HAP-1 (cell line): Measurements from ENCODE around the gene RALA.
"Not testable (repeated sequence)": the region's sequence is repeated elsewhere in the genome, so short reads cannot be mapped to it uniquely, and the experiment has no call there.

ENCODE experiments used
- DNase-seq, 2 experiments: peaks; one replicate each; pipeline ENCODE4 v3.0.0-alpha.2; 2016 to 2020; ENCODE audit warnings: low spot score in 2 of 2
- H3K27me3 ChIP-seq: fragments of 250-450 bp; sonication (Bioruptor Pico); 2 replicates; pipeline ENCODE4 v1.5.1; 2020; ENCODE audit warnings: low read depth, mild to moderate bottlenecking, moderate library complexity
- H3K36me3 ChIP-seq: fragments of 250-450 bp; sonication (Bioruptor Pico); replicated peaks from 2 replicates; pipeline ENCODE4 v1.5.1; 2020; ENCODE audit warnings: mild to moderate bottlenecking
- H3K4me1 ChIP-seq: fragments of 250-450 bp; sonication (Bioruptor Pico); 2 replicates; pipeline ENCODE4 v1.5.1; 2020; ENCODE audit warnings: mild to moderate bottlenecking
- H3K4me3 ChIP-seq: fragments of 250-450 bp; sonication (Bioruptor Pico); 2 replicates; pipeline ENCODE4 v1.5.1; 2020; ENCODE audit warnings: mild to moderate bottlenecking, moderate library complexity
- H3K9me3 ChIP-seq: fragments of 250-450 bp; sonication (Bioruptor Pico); 2 replicates; pipeline ENCODE4 v1.5.1; 2020; ENCODE audit warnings: mild to moderate bottlenecking, moderate library complexity
- in situ Hi-C: fragments of 300-500 bp; cut with MboI; formaldehyde crosslinking; loops from 3 replicates; pipeline ENCODE4 v1.14.3; 2020; ENCODE audit warnings: low sequenced_read_pairs, inconsistent platforms, mixed read lengths

The RALA gene

DNA sequence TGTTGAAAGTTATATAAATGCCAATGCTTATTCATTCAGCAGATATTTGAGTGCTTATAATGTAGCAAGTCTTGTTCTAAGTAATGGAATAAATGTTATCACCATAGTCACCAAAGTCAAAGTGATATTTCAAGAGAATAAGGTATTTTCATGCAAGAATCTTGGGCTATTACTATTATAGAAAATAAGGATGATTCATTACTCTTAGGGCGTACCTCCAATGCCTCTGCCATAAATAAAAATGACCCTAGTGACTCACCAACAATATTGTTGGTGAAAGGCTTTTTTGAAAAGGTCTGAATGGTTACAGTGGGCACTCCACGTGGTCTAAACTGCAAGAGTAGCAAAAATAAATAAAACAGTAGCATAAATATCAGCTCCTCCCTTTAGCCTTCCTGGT lies 68.4 kb downstream of the RALA start:
- Histone ChIP-seq H3K4me1 (0 out of 2 replicates have a peak, but pooled peaks cover 3% of the 10 kb centered on the region), H3K4me3 (no peak overlapping the region)
- in situ Hi-C loops: no loop called here

DNA sequence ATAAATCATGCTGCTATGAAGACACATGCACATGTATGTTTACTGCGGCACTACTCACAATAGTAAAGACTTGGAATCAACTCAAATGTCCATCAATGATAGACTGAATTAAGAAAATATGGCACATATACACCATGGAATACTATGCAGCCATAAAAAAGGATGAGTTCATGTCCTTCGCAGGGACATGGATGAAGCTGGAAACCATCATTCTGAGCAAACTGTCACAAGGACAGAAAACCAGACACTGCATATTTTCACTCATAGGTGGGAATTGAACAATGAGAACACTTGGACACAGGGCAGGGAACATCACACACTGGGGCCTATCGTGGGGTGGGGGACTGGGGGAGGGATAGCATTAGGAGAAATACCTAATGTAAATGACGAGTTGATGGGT lies 69.7 kb downstream of the RALA start:
- H3K27me3 ChIP-seq, DNase-seq, H3K9me3 ChIP-seq, H3K4me3 ChIP-seq, H3K4me1 ChIP-seq, in situ Hi-C loops: not testable (repeated sequence)
- H3K36me3 ChIP-seq: peaks cover 28% of the 10 kb centered on the region

More for the DNA sequence above, 68.4 kb downstream of the RALA start:
- H3K9me3 ChIP-seq: no peaks in the 10 kb centered on the region
- H3K36me3 ChIP-seq: peaks cover 23% of the 10 kb centered on the region
- H3K27me3 ChIP-seq: no peaks in the 10 kb centered on the region
- no peak for DNase-seq

DNA sequence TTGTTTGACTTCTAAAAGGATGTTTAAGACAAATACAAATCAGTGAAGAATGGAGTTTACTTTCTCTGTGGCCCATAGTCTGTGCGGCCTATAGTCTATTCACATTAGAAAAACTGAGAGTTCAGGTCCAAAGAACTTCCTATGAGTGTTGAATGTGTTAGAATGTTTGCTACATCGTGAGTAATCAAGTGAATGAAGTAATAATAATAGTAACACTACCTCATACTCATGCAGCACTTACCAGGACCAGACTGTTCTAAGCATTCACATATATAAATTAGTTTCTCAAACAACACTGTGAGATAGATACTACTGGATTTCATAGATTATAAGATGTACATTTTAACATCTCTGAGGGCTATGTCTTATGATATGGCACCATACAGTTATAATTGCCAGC lies 70.4 kb downstream of the RALA start:
- H3K27me3 ChIP-seq: no peaks in the 10 kb centered on the region
- 0 out of 2 replicates have a peak, but pooled peaks cover 3% of the 10 kb centered on the region for H3K4me1 ChIP-seq
- H3K9me3 ChIP-seq: no peaks in the 10 kb centered on the region
- in situ Hi-C loops: no loop called here
- no peak for DNase-seq
- no peak overlapping the region for H3K4me3 ChIP-seq
- H3K36me3 ChIP-seq: peaks cover 28% of the 10 kb centered on the region

DNA sequence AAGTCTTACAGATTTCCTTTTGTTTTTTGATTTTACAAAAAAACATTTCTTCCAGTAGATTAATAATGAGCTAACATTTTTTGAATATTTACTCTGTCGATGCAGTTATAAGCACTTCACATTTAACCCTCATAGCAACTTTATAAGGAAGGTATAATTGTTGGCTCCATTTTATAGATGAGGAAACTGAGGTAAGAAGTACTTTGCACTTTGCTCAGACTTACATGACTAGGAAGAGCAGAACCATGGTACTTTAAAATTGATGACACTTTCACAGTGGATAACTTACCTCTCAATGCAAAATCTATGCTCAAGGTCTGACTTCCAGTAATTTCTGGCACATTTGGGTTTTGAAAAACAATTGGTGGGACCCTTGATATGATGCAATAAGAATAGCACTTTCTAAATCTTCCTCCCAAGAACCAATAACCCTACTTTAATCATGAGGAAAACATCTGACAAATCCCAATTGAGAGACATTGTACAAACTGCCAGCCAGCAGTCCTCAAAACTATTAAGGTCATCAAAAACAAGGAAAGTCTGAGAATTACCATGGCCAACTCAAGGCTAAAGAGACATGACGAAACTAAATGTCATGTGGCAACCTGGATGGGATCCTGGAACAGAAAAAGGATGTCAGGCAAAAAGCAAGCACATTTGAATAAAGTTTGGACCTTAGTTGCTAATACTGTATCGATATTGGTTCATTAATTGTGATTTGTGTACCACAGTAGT lies 72.6 kb downstream of the RALA start:
- Histone ChIP-seq H3K4me3 (no peak overlapping the region), H3K9me3 (no peaks in the 10 kb centered on the region), H3K36me3 (peaks cover 24% of the 10 kb centered on the region), H3K4me1 (0 out of 2 replicates have a peak, but pooled peaks cover 3% of the 10 kb centered on the region), H3K27me3 (no peaks in the 10 kb centered on the region)
- DNase-seq: no peak
- in situ Hi-C loops: no loop called here

DNA sequence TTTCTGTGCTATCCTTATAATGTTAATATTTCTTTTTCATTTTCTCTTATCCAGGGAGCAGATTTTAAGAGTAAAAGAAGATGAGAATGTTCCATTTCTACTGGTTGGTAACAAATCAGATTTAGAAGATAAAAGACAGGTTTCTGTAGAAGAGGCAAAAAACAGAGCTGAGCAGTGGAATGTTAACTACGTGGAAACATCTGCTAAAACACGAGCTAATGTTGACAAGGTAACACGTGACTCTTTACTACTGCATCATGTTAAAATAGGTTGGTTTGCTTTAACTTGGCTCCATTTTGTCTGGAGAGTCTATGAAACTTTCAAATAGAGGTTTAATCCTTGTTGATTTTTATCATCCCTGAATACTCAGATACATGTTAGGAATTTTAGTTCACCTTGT lies 73.3 kb downstream of the RALA start:
- no peak for DNase-seq
- Histone ChIP-seq H3K27me3 (no peaks in the 10 kb centered on the region), H3K36me3 (peaks cover 22% of the 10 kb centered on the region), H3K4me3 (no peak overlapping the region), H3K9me3 (no peaks in the 10 kb centered on the region), H3K4me1 (0 out of 2 replicates have a peak, but pooled peaks cover 1% of the 10 kb centered on the region)
- in situ Hi-C loops: no loop called here

DNA sequence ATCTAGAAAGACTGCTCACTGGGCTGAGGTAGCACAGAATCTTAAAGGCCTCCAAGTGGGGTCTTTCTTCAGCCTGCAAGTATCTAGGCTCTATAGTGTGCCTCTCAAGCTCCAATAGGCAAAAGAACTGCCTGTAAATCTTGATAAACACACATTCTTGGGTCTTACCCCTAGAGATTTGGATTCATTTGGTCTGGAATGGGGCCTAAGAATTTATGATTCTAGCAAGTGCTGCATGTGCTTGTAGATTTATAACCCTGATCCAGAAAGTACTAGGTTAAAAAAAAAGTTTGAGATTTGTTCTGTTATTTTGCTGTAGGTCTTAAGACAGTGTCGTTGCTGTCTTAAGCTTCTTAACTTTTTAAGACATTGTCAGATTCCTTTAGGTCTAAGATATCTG lies 74.1 kb downstream of the RALA start:
- DNase-seq: no peak
- Histone ChIP-seq H3K9me3 (no peaks in the 10 kb centered on the region), H3K4me3 (no peak overlapping the region), H3K4me1 (peaks cover 8% of the 10 kb centered on the region), H3K27me3 (no peaks in the 10 kb centered on the region), H3K36me3 (peaks cover 16% of the 10 kb centered on the region)
- in situ Hi-C loops: no loop called here

DNA sequence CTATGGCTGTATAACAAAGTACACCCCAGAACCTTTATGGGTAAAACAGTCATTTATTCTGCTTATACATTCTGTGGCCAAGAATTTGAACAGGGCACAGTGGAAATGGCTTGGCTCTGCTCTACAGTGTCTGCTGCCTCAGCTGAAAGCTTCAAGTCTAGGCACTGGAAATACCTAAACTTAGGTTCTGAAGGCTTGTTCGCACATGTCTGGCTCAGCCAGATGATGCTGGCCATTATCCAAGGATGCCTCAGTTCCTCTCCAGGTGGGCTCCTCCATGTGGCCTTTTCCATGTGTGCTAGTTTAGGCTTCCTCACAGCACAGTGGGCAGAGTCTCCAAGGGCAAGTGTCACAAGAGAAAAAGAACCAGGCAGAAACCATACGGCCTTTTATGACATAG lies 76.8 kb downstream of the RALA start:
- in situ Hi-C loops: no loop called here
- peaks cover 18% of the 10 kb centered on the region for H3K4me1 ChIP-seq
- no peak overlapping the region for H3K4me3 ChIP-seq
- no peaks in the 10 kb centered on the region for H3K27me3 ChIP-seq
- DNase-seq: no peak
- H3K9me3 ChIP-seq: no peaks in the 10 kb centered on the region
- H3K36me3 ChIP-seq: peaks cover 12% of the 10 kb centered on the region

DNA sequence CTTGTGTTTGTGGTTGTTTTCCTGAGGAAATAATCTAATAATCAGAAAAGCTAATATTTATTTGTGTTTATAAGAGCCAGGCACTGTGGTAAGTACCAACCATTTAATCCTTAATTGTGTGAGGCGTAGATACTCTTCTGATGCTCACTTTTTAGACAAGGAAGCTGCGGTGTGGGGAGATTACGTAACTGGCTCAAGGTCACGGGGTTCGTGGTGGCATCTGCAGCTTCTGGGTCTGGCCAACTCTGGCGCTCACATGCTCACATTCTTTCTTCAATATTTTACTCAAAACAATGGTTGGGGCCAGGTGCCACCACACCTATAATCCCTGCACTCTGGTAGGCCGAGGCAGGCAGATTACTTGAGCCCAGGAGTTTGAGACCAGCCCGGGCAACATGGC lies 77.6 kb downstream of the RALA start:
- Histone ChIP-seq H3K4me3 (no peak overlapping the region), H3K36me3 (peaks cover 10% of the 10 kb centered on the region), H3K4me1 (peaks cover 18% of the 10 kb centered on the region), H3K9me3 (no peaks in the 10 kb centered on the region), H3K27me3 (no peaks in the 10 kb centered on the region)
- in situ Hi-C loops: no loop called here
- no peak for DNase-seq

DNA sequence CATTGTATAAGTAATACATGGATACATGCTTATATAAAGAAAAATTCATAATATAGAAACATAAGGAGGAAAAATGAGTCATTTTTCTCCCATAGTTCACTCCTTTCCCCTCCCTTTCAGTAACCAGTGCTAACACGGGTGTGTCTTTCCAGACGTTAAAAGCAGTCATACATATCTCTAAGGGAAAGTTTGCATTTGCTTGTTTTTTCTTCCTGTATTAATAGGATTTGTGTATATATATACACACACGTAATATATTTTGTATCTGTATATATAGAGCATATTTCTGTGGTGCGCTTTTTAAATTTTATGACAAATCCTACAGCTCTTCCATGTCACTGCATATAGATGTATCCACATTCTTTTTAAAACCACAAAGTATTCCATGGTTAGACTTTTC lies 78.8 kb downstream of the RALA start:
- H3K36me3 ChIP-seq: peaks cover 11% of the 10 kb centered on the region
- H3K4me3 ChIP-seq: no peak overlapping the region
- in situ Hi-C loops: no loop called here
- no peak for DNase-seq
- H3K27me3 ChIP-seq: no peaks in the 10 kb centered on the region
- peaks cover 18% of the 10 kb centered on the region for H3K4me1 ChIP-seq
- no peaks in the 10 kb centered on the region for H3K9me3 ChIP-seq

DNA sequence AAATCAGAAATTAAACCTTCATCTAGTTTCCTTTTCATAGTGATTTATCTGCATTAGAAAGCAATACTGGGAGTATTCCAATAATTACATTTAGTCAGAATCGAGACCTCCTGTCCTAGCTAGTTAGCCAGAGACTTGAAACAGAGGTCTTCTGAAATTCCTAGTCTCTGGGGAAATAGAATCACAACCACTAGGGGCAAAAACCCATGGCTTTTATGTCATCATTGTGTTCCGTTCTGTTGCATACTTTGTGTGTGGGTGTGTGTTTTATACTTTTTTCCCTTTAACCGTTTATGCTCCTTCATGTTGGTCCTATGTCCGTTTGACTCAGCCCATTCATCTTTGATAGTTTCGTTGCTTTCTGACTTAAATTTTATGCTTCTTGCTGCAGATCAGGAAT lies 79.8 kb downstream of the RALA start:
- in situ Hi-C loops: no loop called here

DNA sequence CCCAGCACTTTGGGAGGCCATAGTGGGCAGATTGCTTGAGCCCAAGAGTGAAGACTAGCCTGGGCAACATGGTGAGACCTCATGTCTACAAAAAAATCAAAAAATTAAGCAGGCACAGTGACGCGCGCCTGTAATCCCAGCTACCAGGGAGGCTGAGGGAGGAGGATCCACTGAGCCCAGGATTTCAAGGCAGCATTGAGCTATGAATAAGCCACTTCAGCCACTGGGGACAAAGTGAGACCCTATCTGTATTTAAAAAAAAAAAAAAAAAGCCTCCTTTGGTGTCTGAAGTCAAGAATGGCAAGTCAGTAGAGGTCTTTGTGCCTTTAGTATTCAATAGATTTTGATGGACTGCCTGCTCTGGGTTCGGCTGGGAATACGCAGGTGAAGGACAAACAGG lies 85.7 kb downstream of the RALA start:
- no peak overlapping the region for H3K4me3 ChIP-seq
- H3K9me3 ChIP-seq: 0 out of 2 replicates have a peak, but pooled peaks cover 5% of the 10 kb centered on the region
- no peak for DNase-seq
- no peaks in the 10 kb centered on the region for H3K4me1 ChIP-seq
- in situ Hi-C loops: no loop called here
- H3K27me3 ChIP-seq: no peaks in the 10 kb centered on the region
- 0 out of 2 replicates have a peak, but pooled peaks cover 3% of the 10 kb centered on the region for H3K36me3 ChIP-seq

More for the DNA sequence above, 79.8 kb downstream of the RALA start:
- DNase-seq: peak in 1 of 2 experiments; percentile 32
- Histone ChIP-seq H3K4me1 (peaks cover 18% of the 10 kb centered on the region), H3K36me3 (peaks cover 6% of the 10 kb centered on the region; the same call in 1 of the 2 replicates), H3K9me3 (no peaks in the 10 kb centered on the region), H3K4me3 (no peak overlapping the region), H3K27me3 (no peaks in the 10 kb centered on the region)

DNA sequence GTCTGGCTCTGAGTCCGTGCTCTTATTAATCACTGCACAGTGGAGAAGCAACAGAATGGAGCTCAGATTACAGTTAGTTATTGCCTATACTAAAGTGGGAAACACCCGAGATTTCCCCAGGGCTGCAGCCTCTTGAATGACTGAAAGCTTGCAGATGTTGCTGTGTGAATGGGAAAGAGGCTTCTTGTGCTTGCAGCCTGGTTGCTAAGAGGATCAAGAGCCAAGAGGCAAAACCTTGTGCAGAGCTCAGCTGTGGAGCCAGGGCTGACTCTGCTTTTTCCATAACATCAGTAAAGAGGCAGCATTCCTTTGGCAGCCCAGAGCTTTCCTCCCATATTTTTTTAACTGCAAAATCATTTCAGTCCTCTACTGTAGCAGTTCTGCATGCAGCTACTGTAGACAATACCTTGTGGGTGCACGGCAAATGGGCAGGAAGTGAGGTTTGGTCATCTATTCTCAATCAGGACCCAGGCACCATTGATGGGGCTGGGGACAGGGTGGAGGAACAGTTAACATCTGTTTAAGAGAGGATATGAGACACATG lies 86.5 kb downstream of the RALA start:
- no peaks in the 10 kb centered on the region for H3K27me3 ChIP-seq
- 0 out of 2 replicates have a peak, but pooled peaks cover 3% of the 10 kb centered on the region for H3K36me3 ChIP-seq
- peaks cover 11% of the 10 kb centered on the region; the same call in 1 of the 2 replicates for H3K9me3 ChIP-seq
- H3K4me3 ChIP-seq: no peak overlapping the region
- in situ Hi-C loops: no loop called here
- H3K4me1 ChIP-seq: no peaks in the 10 kb centered on the region
- peak in 1 of 2 experiments; percentile 23 for DNase-seq

DNA sequence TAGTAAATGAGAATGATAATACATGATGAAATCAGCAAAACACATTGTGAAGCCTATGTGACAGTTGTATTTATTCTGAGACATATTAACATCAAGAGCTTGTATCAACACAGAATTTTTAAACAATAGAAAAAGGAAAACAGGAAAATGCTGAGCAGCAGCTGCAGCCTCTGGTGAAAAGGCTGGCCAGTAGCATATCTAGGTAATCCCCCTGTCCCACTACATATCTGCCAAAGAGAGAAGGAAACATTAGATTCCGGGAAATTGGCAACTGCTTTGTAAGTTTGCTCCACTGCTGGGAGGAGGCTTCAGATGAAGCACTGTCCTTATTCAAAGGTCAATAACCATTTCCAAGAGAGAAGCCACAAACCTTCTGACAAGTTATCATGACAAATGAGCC lies 89.4 kb downstream of the RALA start:
- peaks cover 14% of the 10 kb centered on the region; the same call in 1 of the 2 replicates for H3K9me3 ChIP-seq
- no peak overlapping the region for H3K4me3 ChIP-seq
- in situ Hi-C loops: no loop called here
- H3K27me3 ChIP-seq: no peaks in the 10 kb centered on the region
- no peaks in the 10 kb centered on the region for H3K4me1 ChIP-seq
- no peak for DNase-seq
- no peaks in the 10 kb centered on the region for H3K36me3 ChIP-seq

DNA sequence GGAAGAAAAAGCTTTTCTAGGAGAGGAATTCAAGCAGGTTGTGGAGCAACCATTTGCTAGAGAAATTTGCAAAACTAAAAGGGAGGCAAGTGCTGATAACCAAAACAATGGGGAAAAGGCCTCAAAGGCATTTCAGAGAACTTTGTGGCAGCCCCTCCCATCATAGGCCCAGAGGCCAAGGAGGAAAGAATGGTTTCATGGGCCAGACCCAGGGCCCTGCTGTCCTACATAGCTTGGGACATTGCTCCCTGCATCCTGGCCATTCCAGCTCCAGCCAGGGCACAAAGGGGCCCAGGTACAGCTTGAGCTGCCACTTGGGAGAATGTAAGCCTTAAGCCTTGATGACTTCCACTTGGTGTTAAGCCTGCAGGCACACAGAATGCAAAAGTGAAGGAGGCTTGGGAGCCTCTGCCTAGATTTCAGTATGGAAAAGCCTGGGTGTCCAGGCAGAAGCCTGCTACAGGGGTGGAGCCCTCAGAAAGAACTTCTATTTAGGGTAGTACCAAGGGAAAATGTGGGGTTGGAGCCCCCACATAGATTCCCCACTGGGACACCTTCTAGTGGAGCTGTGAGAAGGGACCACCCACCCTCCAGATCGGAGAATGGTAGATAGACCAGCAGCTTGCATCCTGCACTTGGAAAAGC lies 91.2 kb downstream of the RALA start:
- Histone ChIP-seq H3K36me3 (no peaks in the 10 kb centered on the region), H3K4me1 (peaks cover 6% of the 10 kb centered on the region), H3K4me3 (no peak overlapping the region), H3K27me3 (no peaks in the 10 kb centered on the region), H3K9me3 (peaks cover 14% of the 10 kb centered on the region; the same call in 1 of the 2 replicates)
- no peak for DNase-seq
- in situ Hi-C loops: no loop called here
